HUES6 (cell line): Measurements from ENCODE around the gene MICB.

Source experiments
- H3K27ac ChIP-seq: 2 replicates; pipeline ENCODE4 v1.7.0; 2013; ENCODE audit warnings: low read depth, mild to moderate bottlenecking, low read length, inconsistent platforms
- H3K27me3 ChIP-seq: 2 replicates; pipeline ENCODE4 v1.6.1; 2013; ENCODE audit warnings: low read length; ENCODE audit not compliant: control insufficient read depth, insufficient read depth
- H3K36me3 ChIP-seq: 2 replicates; pipeline ENCODE4 v1.6.1; 2013; ENCODE audit warnings: low read length; ENCODE audit not compliant: control insufficient read depth, insufficient read depth
- H3K4me1 ChIP-seq: 2 replicates; pipeline ENCODE4 v1.6.1; 2013; ENCODE audit warnings: low read length; ENCODE audit not compliant: control insufficient read depth, insufficient read depth
- H3K4me3 ChIP-seq: 2 replicates; pipeline ENCODE4 v1.5.1; 2013; ENCODE audit warnings: low read depth, low read length
- H3K9ac ChIP-seq: one replicate; pipeline ENCODE4 v1.6.1; 2013; ENCODE audit warnings: mild to moderate bottlenecking, low read length
- H3K9me3 ChIP-seq: 2 replicates; pipeline ENCODE4 v1.6.1; 2013; ENCODE audit warnings: low read depth, low read length; ENCODE audit not compliant: control insufficient read depth, insufficient read depth

The MICB gene

DNA sequence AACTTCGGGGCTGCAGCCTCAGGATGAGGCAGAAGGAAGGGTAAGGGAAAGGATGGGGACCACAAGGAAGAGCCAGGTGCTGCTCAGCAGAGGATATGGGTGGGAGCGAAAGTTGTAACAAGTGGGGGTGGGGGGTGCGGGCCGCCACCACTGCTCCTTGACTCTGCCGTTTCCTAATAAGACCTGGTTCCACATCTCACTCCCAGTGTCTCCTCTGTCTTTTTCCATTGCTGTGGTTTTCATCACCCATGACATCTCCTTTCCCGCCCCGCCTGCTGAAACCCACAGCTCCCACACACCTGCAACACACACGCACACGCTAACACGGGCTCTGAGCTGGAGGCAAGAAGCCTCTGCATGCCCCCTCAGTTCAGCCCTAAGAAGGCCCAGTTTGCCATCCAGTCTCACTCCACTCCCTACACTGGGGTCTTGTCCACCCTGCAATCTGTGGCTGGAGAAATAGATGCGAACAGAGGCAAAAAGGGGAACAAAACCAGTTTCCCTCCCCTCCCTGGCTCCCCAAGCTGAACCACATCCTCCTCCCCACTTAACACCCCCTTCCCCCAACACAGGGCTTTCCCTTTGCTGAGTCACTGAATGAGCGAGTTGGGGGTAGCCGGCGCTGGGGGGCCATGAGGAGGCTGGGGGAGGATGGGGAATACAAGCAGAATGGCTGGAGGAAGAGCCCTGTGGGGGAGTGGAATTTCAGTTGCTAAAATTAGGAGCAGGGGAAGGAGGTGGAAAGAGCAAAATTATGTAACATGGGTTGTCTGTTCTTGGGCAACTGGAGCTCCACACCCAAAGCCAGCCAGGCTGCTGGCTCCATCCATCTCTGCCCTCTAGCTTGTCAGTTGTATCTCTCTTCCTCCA, 60.9 kb downstream of the MICB start:
- H3K4me3 ChIP-seq: no peak overlapping the region

DNA sequence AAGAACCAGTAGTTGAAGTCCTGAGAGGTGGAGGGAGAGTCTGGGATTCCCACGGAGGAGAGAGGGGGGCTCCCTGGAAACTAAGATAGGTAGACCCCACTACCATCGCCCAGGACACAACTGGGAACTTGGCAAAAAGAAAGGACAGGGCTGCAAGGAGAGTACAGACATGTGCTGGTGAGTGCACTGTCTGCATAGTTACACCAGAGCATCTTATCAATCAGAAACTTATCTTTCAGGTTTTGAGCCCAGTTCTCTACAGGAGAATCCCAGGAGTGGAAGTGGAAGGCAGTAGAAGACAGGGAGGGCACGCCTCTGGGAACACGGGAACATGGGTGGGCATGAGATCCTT, 61.6 kb downstream of the MICB start:
- Histone ChIP-seq H3K4me3 (no peak overlapping the region), H3K27ac (peak overlapping the region; percentile 10; the same call in 1 of the 2 replicates), H3K9ac (peak overlapping the region; percentile 56)

More for the DNA sequence above, 60.9 kb downstream of the MICB start:
- peak overlapping the region; percentile 10; the same call in 1 of the 2 replicates for H3K27ac ChIP-seq
- no peaks in the 10 kb centered on the region for H3K9me3 ChIP-seq
- H3K9ac ChIP-seq: no peak overlapping the region
- no peaks in the 10 kb centered on the region for H3K27me3 ChIP-seq
- peaks cover 37% of the 10 kb centered on the region for H3K36me3 ChIP-seq
- H3K4me1 ChIP-seq: peaks cover 14% of the 10 kb centered on the region; the same call in 1 of the 2 replicates

DNA sequence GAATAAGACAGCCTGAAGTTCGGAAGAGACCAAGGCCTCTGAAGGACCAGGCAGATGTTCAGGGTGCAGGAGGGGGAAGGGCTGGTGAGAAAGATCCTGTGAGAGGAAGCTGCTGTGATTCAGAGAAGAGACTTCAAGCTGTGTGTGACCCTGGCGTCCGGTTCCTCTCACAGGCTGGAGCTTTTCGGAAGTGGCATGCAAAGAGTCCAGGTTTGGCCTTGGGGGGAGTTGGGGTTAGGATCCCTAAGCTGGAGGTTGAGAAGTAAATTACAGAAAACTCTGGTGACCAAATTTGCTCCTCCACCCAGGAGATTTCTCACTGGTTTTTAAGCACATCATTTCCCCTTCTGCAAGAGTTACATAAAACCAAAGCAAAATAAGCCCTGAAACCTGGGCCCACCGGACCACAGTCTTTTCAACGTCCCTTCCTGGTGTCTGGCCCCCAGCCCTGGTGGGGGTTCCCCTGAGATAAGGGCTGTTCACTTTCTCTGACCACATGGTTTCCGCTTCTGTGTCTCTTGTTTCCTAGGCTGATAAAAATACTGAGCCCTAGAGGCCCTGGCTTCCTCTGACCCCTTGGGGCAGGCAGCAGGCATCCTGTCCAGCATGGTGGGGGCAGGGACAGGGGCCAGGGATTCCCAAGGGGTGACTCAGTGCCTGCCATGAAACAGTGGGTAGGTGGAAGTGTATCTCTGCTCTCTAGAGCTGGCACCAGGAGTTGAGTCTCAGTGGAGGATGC, 62.2 kb downstream of the MICB start:
- no peaks in the 10 kb centered on the region for H3K27me3 ChIP-seq
- H3K4me3 ChIP-seq: no peak overlapping the region
- H3K9ac ChIP-seq: peak overlapping the region; percentile 56
- H3K4me1 ChIP-seq: peaks cover 14% of the 10 kb centered on the region; the same call in 1 of the 2 replicates
- peak overlapping the region; percentile 10; the same call in 1 of the 2 replicates for H3K27ac ChIP-seq
- no peaks in the 10 kb centered on the region for H3K9me3 ChIP-seq
- H3K36me3 ChIP-seq: peaks cover 34% of the 10 kb centered on the region

More for the DNA sequence above, 61.6 kb downstream of the MICB start:
- peaks cover 14% of the 10 kb centered on the region; the same call in 1 of the 2 replicates for H3K4me1 ChIP-seq
- H3K9me3 ChIP-seq: no peaks in the 10 kb centered on the region
- H3K36me3 ChIP-seq: peaks cover 34% of the 10 kb centered on the region
- no peaks in the 10 kb centered on the region for H3K27me3 ChIP-seq

DNA sequence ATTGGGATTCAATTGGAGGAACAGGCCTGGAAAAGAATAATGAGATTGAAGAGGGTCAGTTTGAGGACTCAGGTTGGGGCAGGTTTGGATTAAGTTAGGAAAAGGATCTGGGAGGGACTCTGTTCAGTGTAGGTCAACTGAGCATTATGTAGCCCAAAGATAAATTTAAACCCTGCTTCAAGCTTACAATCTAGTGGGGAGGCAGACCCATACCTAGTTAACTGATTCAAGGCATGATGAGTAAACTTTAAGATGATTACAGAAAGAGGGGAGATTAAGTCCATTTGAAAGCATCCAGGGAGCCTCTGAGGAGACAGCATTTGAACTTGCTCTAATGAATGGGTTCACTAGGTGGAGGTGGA, 62.7 kb downstream of the MICB start:
- H3K36me3 ChIP-seq: peaks cover 34% of the 10 kb centered on the region
- H3K27ac ChIP-seq: no peak overlapping the region
- no peaks in the 10 kb centered on the region for H3K9me3 ChIP-seq
- H3K4me3 ChIP-seq: no peak overlapping the region
- peaks cover 14% of the 10 kb centered on the region; the same call in 1 of the 2 replicates for H3K4me1 ChIP-seq
- no peaks in the 10 kb centered on the region for H3K27me3 ChIP-seq
- H3K9ac ChIP-seq: no peak overlapping the region
